ENCODE measurements around the gene ZNF667. TPM values are rescaled to one million over a fixed set of nuclear protein-coding genes. Genes with fewer than 3 reads are reported as not detected.

ZNF667 gene
- polyA plus RNA-seq, 3 donors: 13.6 to 23.0 (median 21.3) TPM

GRCh38 chr19:56403261-56403660 lies 73.9 kb downstream of the ZNF667 start:
- DNase-seq: no peak

GRCh38 chr19:56400485-56400884 lies 76.7 kb downstream of the ZNF667 start:
- no peak for DNase-seq

GRCh38 chr19:56398809-56399208 lies 78.3 kb downstream of the ZNF667 start:
- no peak for DNase-seq

- peak; percentile 98 for DNase-seq
Measured at GRCh38 chr19:56393119-56394012, 83.8 kb downstream of the ZNF667 start, which contains the start of gene ZNF582. Gene ZNF582 (minus strand): TSS chr19:56393534. CDS start chr19:56391752, 1,782 bp downstream.

Other genes starting within 250 kb of the ZNF667 start
- 1 to 10 TPM; 1.7 to 5.6 (median 5.3) TPM for gene EDDM13, start 204.6 kb downstream of the ZNF667 start, polyA plus RNA-seq (ENCODE audit: insufficient read length in 3 of 3)
- gene ZSCAN5A, start 162.5 kb downstream of the ZNF667 start, polyA plus RNA-seq (ENCODE audit: insufficient read length in 3 of 3): 10 to 100 TPM; 12.2 to 21.6 (median 20.3) TPM
- gene ZNF582, start 83.8 kb downstream of the ZNF667 start, polyA plus RNA-seq (ENCODE audit: insufficient read length in 3 of 3): 10 to 100 TPM in 2 of 3 donors, 1 to 10 TPM in 1; 9.2 to 16.5 (median 10.8) TPM
- 1 to 10 TPM; 8.6 to 9.6 (median 9.4) TPM for gene ZNF583, start 73.0 kb downstream of the ZNF667 start, polyA plus RNA-seq (ENCODE audit: insufficient read length in 3 of 3)
- 10 to 100 TPM; 16.0 to 33.6 (median 32.3) TPM for gene ZNF471, start 30.5 kb upstream of the ZNF667 start, polyA plus RNA-seq (ENCODE audit: insufficient read length in 3 of 3)
- gene ZFP28, start 61.6 kb upstream of the ZNF667 start, polyA plus RNA-seq (ENCODE audit: insufficient read length in 3 of 3): 10 to 100 TPM; 12.1 to 16.9 (median 16.8) TPM
- gene ZNF470, start 90.1 kb upstream of the ZNF667 start, polyA plus RNA-seq (ENCODE audit: insufficient read length in 3 of 3): 10 to 100 TPM in 1 of 3 donors, 1 to 10 TPM in 2; 8.0 to 10.6 (median 8.4) TPM
- 10 to 100 TPM in 2 of 3 donors, 1 to 10 TPM in 1; 8.4 to 11.4 (median 10.6) TPM for gene ZNF71, start 118.0 kb upstream of the ZNF667 start, polyA plus RNA-seq (ENCODE audit: insufficient read length in 3 of 3)
- gene SMIM17, start 165.8 kb upstream of the ZNF667 start, polyA plus RNA-seq (ENCODE audit: insufficient read length in 3 of 3): 1 to 10 TPM; 1.7 to 2.5 (median 2.1) TPM
- gene ZNF835, start 194.4 kb upstream of the ZNF667 start, polyA plus RNA-seq (ENCODE audit: insufficient read length in 3 of 3): 1 to 10 TPM; 4.3 to 5.3 (median 4.4) TPM

Data from renal pelvis (tissue), 4 donors.